H9 (cell line): ENCODE measurements around the gene GCH1. TPM values are rescaled to one million over a fixed set of nuclear protein-coding genes. Genes with fewer than 3 reads are reported as not detected.

Source experiments
- DNase-seq: peaks from one replicate; pipeline ENCODE4 v3.0.0-alpha.2; 2017
- H2AFZ ChIP-seq: one replicate; pipeline ENCODE4 v1.6.1; 2013; ENCODE audit warnings: mild to moderate bottlenecking, low read length, control low read depth, moderate library complexity
- H2AK5ac ChIP-seq: 2 replicates; pipeline ENCODE4 v1.6.1; 2013; ENCODE audit warnings: low read length, control low read depth, mixed read lengths; ENCODE audit not compliant: insufficient read length
- H2BK120ac ChIP-seq: one replicate; pipeline ENCODE4 v1.6.1; 2013; ENCODE audit warnings: low read depth, mild to moderate bottlenecking, low read length, control low read depth, inconsistent platforms; ENCODE audit not compliant: poor library complexity, severe bottlenecking
- H2BK12ac ChIP-seq: 2 replicates; pipeline ENCODE4 v1.6.1; 2013; ENCODE audit warnings: low read length, control low read depth, mixed read lengths, low read depth; ENCODE audit not compliant: insufficient read length
- H2BK15ac ChIP-seq: 2 replicates; pipeline ENCODE4 v1.6.1; 2013; ENCODE audit warnings: low read depth, low read length, control low read depth
- H2BK20ac ChIP-seq: one replicate; pipeline ENCODE4 v1.6.1; 2013; ENCODE audit warnings: low read depth, mild to moderate bottlenecking, low read length, control low read depth, inconsistent platforms; ENCODE audit not compliant: poor library complexity, severe bottlenecking
- H2BK5ac ChIP-seq: 2 replicates; pipeline ENCODE4 v1.6.1; 2013; ENCODE audit warnings: low read length, control low read depth, mixed read lengths; ENCODE audit not compliant: insufficient read length
- H3K14ac ChIP-seq: 2 replicates; pipeline ENCODE4 v1.6.1; 2013; ENCODE audit warnings: low read length, control low read depth; ENCODE audit not compliant: insufficient read depth
- H3K18ac ChIP-seq: 2 replicates; pipeline ENCODE4 v1.6.1; 2013; ENCODE audit warnings: low read depth, mild to moderate bottlenecking, mixed read lengths, low read length, control low read depth; ENCODE audit not compliant: insufficient read length
- H3K23ac ChIP-seq: 2 replicates; pipeline ENCODE4 v1.6.1; 2013; ENCODE audit warnings: low read length, control low read depth, mixed read lengths, low read depth; ENCODE audit not compliant: insufficient read length
- H3K23me2 ChIP-seq: 2 replicates; pipeline ENCODE4 v1.6.1; 2013; ENCODE audit warnings: low read depth, mild to moderate bottlenecking, mixed read lengths, low read length, control low read depth; ENCODE audit not compliant: insufficient read length, poor library complexity, severe bottlenecking
- H3K27ac ChIP-seq: 2 replicates; pipeline ENCODE4 v1.5.1; 2013; ENCODE audit warnings: low read length, control low read depth, mixed read lengths, low read depth; ENCODE audit not compliant: insufficient read length
- H3K27me3 ChIP-seq: 2 replicates; pipeline ENCODE4 v1.6.1; 2013; ENCODE audit warnings: low read length, control low read depth, inconsistent platforms; ENCODE audit not compliant: insufficient read depth
- H3K4ac ChIP-seq: 2 replicates; pipeline ENCODE4 v1.6.1; 2013; ENCODE audit warnings: low read depth, mild to moderate bottlenecking, control low read depth, inconsistent platforms, low read length, moderate library complexity
- H3K4me1 ChIP-seq: 2 replicates; pipeline ENCODE4 v1.6.1; 2013; ENCODE audit warnings: low read length, control low read depth, inconsistent platforms; ENCODE audit not compliant: insufficient read depth
- H3K4me2 ChIP-seq: 2 replicates; pipeline ENCODE4 v1.6.1; 2013; ENCODE audit warnings: low read length, control low read depth, mixed read lengths; ENCODE audit not compliant: insufficient read length, insufficient read depth
- H3K56ac ChIP-seq: 2 replicates; pipeline ENCODE4 v1.6.1; 2013; ENCODE audit warnings: low read depth, mild to moderate bottlenecking, mixed read lengths, low read length, control low read depth; ENCODE audit not compliant: insufficient read length
- H3K79me1 ChIP-seq: 2 replicates; pipeline ENCODE4 v1.6.1; 2013; ENCODE audit warnings: low read depth, mild to moderate bottlenecking, moderate library complexity, low read length, control low read depth, inconsistent platforms; ENCODE audit not compliant: insufficient read depth, poor library complexity, severe bottlenecking
- H3K79me2 ChIP-seq: 2 replicates; pipeline ENCODE4 v1.6.1; 2013; ENCODE audit warnings: low read length, control low read depth, inconsistent platforms; ENCODE audit not compliant: insufficient read depth
- H3K9ac ChIP-seq: 2 replicates; pipeline ENCODE4 v1.6.1; 2013; ENCODE audit warnings: low read length, control low read depth, mixed read lengths; ENCODE audit not compliant: insufficient read length; ENCODE audit errors: extremely low read depth
- H3K9me3 ChIP-seq: one replicate; pipeline ENCODE4 v1.6.1; 2013; ENCODE audit warnings: low read depth, low read length, inconsistent platforms; ENCODE audit not compliant: control insufficient read depth
- H3T11ph ChIP-seq: one replicate; pipeline ENCODE4 v1.6.1; 2013; ENCODE audit warnings: mild to moderate bottlenecking, low read length, control low read depth, inconsistent platforms
- H4K20me1 ChIP-seq: one replicate; pipeline ENCODE4 v1.6.1; 2013; ENCODE audit not compliant: control insufficient read depth, insufficient read length, insufficient read depth
- H4K5ac ChIP-seq: 2 replicates; pipeline ENCODE4 v1.6.1; 2013; ENCODE audit warnings: low read depth, mild to moderate bottlenecking, mixed read lengths, low read length, control low read depth; ENCODE audit not compliant: insufficient read length
- H4K8ac ChIP-seq: replicated peaks from 2 replicates; pipeline ENCODE4 v1.6.1; 2013; ENCODE audit warnings: low read length, control low read depth, mixed read lengths, low read depth; ENCODE audit not compliant: insufficient read length
- H4K91ac ChIP-seq: 2 replicates; pipeline ENCODE4 v1.6.1; 2013; ENCODE audit warnings: low read depth, mild to moderate bottlenecking, moderate library complexity, mixed read lengths, low read length, control low read depth; ENCODE audit not compliant: insufficient read length
- H3K27ac Mint-ChIP-seq, 3 experiments: 2 replicates in 2 of 3; 3 replicates in 1 of 3; pipeline ENCODE4 v1.8.0; 2020 to 2021; ENCODE audit warnings: mixed read lengths in 3 of 3, mild to moderate bottlenecking in 1 of 3, moderate library complexity in 1 of 3
- H3K27me3 Mint-ChIP-seq: 2 replicates; pipeline ENCODE4 v1.8.0; 2021; ENCODE audit warnings: low read depth, mild to moderate bottlenecking, moderate library complexity, mixed read lengths
- H3K36me3 Mint-ChIP-seq, 3 experiments: 2 replicates in 2 of 3; 3 replicates in 1 of 3; pipeline ENCODE4 v1.8.0; 2020 to 2021; ENCODE audit warnings: low read depth in 3 of 3, mixed read lengths in 3 of 3; ENCODE audit not compliant: insufficient read depth in 1 of 3
- H3K4me1 Mint-ChIP-seq, 2 experiments: 2 replicates each; pipeline ENCODE4 v1.8.0; 2020; ENCODE audit warnings: mixed read lengths in 2 of 2
- H3K4me3 Mint-ChIP-seq, 2 experiments: 2 replicates in 1 of 2; 3 replicates in 1 of 2; pipeline ENCODE4 v1.8.0; 2020 to 2021; ENCODE audit warnings: mild to moderate bottlenecking in 2 of 2, mixed read lengths in 2 of 2, moderate library complexity in 1 of 2
- H3K9me3 Mint-ChIP-seq, 2 experiments: 2 replicates in 1 of 2; 3 replicates in 1 of 2; pipeline ENCODE4 v1.8.0; 2020; ENCODE audit warnings: mild to moderate bottlenecking in 2 of 2, mixed read lengths in 2 of 2, moderate library complexity in 1 of 2
- CTCF ChIP-seq: fragments of 200-600 bp; sonication (generic); conservative IDR thresholded peaks from 3 replicates; pipeline ENCODE4 v1.8.0; 2021; ENCODE audit warnings: antibody characterized with exemption, mild to moderate bottlenecking
- WGBS: extraction: QIAGEN DNeasy Blood & Tissue Kit; methylation state at CpG from one replicate; pipeline ENCODE4 v1.1.7; 2013; ENCODE audit warnings: missing lambda C conversion rate, low lambda C conversion rate, mixed read lengths; ENCODE audit not compliant: insufficient read length; ENCODE audit errors: extremely low coverage; 5-methylcytosine and 5-hydroxymethylcytosine counted together
- total RNA-seq: library from RNA; stranded (reverse); gene quantifications from 2 replicates; pipeline ENCODE4 v1.2.1, GENCODE V29; 2021

The GCH1 gene
- total RNA-seq, 1 experiment from 2014 or later: 7.7 TPM

GRCh38 chr14:54807881-54808280, 94.7 kb downstream of the GCH1 start:
- H2AFZ ChIP-seq: no peak overlapping the region
- peaks cover 37% of the 10 kb centered on the region for H3K27me3 Mint-ChIP-seq
- no peak overlapping the region for H3K4me2 ChIP-seq
- no peak overlapping the region for H3K4me3 Mint-ChIP-seq
- no peak overlapping the region for H2BK15ac ChIP-seq
- H4K20me1 ChIP-seq: no peaks in the 10 kb centered on the region
- H3K36me3 Mint-ChIP-seq: no peaks in the 10 kb centered on the region
- H3K14ac ChIP-seq: no peak overlapping the region
- H3K9me3 Mint-ChIP-seq: no peaks in the 10 kb centered on the region
- no peak overlapping the region for H2BK12ac ChIP-seq
- H3K4me1 Mint-ChIP-seq: peaks cover 22 to 23% of the 10 kb centered on the region in 2 experiments
- no peak overlapping the region for H2BK5ac ChIP-seq
- H3K56ac ChIP-seq: no peak overlapping the region
- H3T11ph ChIP-seq: no peak overlapping the region
- H3K27ac Mint-ChIP-seq: no peak overlapping the region
- no peak overlapping the region for H4K5ac ChIP-seq
- no peak overlapping the region for H4K91ac ChIP-seq
- H3K9me3 ChIP-seq: no peaks in the 10 kb centered on the region
- no peaks in the 10 kb centered on the region for H3K23me2 ChIP-seq
- no peaks in the 10 kb centered on the region for H3K79me1 ChIP-seq
- H2AK5ac ChIP-seq: no peak overlapping the region
- TF ChIP-seq CTCF: no peak
- H2BK120ac ChIP-seq: no peak overlapping the region
- no CpG with 5 or more reads among the region's 7 CpGs for WGBS
- no peak overlapping the region for H3K18ac ChIP-seq
- no peaks in the 10 kb centered on the region for H3K27me3 ChIP-seq
- peaks cover 2% of the 10 kb centered on the region; the same call in 1 of the 2 replicates for H3K4me1 ChIP-seq
- no peak overlapping the region for H3K4ac ChIP-seq
- no peak for DNase-seq
- no peak overlapping the region for H2BK20ac ChIP-seq
- H3K79me2 ChIP-seq: no peaks in the 10 kb centered on the region
- H3K27ac ChIP-seq: no peak overlapping the region
- no peak overlapping the region for H3K23ac ChIP-seq
- H4K8ac ChIP-seq: no peak overlapping the region
- no peak overlapping the region for H3K9ac ChIP-seq
